Posterior vena cava (tissue), 2 donors: ENCODE results near the gene CCDC87. TPM values are rescaled to one million over a fixed set of nuclear protein-coding genes. Genes with fewer than 3 reads are reported as not detected.
A peak's percentile ranks its signal among the peaks of the same experiment; 100 is the strongest.
"Not testable (repeated sequence)": the region's sequence is repeated elsewhere in the genome, so short reads cannot be mapped to it uniquely, and the experiment has no call there.

Experiments used
- DNase-seq: peaks from one replicate; pipeline ENCODE4 v3.0.0-alpha.2; 2020; ENCODE audit warnings: low spot score
- intact Hi-C, 2 donors: fragments of 100-400 bp; cut with DNase I; formaldehyde crosslinking; loops; one replicate each; pipeline versions ENCODE4 v1.14.1 to v1.14.2; 2022 to 2023
- long read RNA-seq, 2 donors: library from polyadenylated mRNA; unstranded; transcript quantifications; one replicate each; pipeline ENCODE4 v2.0.0, GENCODE V29; 2020 to 2021
- total RNA-seq, 2 donors: library from RNA; stranded (reverse); fragmentation: NEBNext Ultra II Directional; extraction: Animal tissue kit (Norgen Biotek cat#: 25700); gene quantifications; one replicate each; pipeline ENCODE4 v1.2.1, GENCODE V29; 2021
- donor health status: DM: yes; HTN: yes; CAD: no.
- donor health status: DM: yes; HTN: yes; CAD: no.

The CCDC87 gene
- under 1 TPM; 0.24 to 0.46 TPM for total RNA-seq
- long read RNA-seq, donor 1 = 0 reads
- long read RNA-seq, donor 2 = 0 reads

GRCh38 chr11:66592457-66593302, at the start of gene CCDC87, which contains the start of gene CCS:
Gene CCDC87 (minus strand): TSS chr11:66593063. CDS start chr11:66593015, 48 bp downstream.
Gene CCS (plus strand): TSS chr11:66593185. CDS start chr11:66593262, 77 bp downstream.
- peak; percentile 99 for DNase-seq

GRCh38 chr11:66641834-66642233, 49.0 kb upstream of the CCDC87 start:
- intact Hi-C loops = no loop called here
- peak; percentile 34 for DNase-seq

More at GRCh38 chr11:66592457-66593302, at the start of gene CCDC87, which contains the start of gene CCS:
- intact Hi-C loops = loop anchor here in 1 of 2 donors (5.0 kb wide), 1 partner anchor 85 kb away; the partner anchor contains the start of gene RBM4B

GRCh38 chr11:66639814-66640340, 47.0 kb upstream of the CCDC87 start:
- peak; percentile 48 for DNase-seq
- intact Hi-C loops = not testable (repeated sequence)

- intact Hi-C loops = no loop called here
- DNase-seq = peak; percentile 15
Observed at GRCh38 chr11:66639066-66639813, 46.4 kb upstream of the CCDC87 start.

- DNase-seq = peak; percentile 99
- intact Hi-C loops = no loop called here
Observed at GRCh38 chr11:66638177-66639065, 45.6 kb upstream of the CCDC87 start, which contains the start of gene RBM4. Gene RBM4 (plus strand): TSS chr11:66638703. CDS start chr11:66639712, 1,009 bp downstream.

- DNase-seq = no peak
- intact Hi-C loops = no loop called here
Observed at GRCh38 chr11:66637557-66638176, 44.8 kb upstream of the CCDC87 start.

GRCh38 chr11:66636411-66636810, 43.5 kb upstream of the CCDC87 start:
- DNase-seq = no peak
- intact Hi-C loops = no loop called here

GRCh38 chr11:66632952-66633351, 40.1 kb upstream of the CCDC87 start:
- intact Hi-C loops = no loop called here
- DNase-seq = no peak

GRCh38 chr11:66631883-66632282, 39.0 kb upstream of the CCDC87 start:
- intact Hi-C loops = no loop called here
- DNase-seq = no peak

GRCh38 chr11:66629356-66629755, 36.5 kb upstream of the CCDC87 start:
- intact Hi-C loops = no loop called here
- no peak for DNase-seq

GRCh38 chr11:66628061-66628603, 35.3 kb upstream of the CCDC87 start:
- peak; percentile 14 for DNase-seq
- intact Hi-C loops = no loop called here

- peak; percentile 50 for DNase-seq
- intact Hi-C loops = no loop called here
Observed at GRCh38 chr11:66626926-66627325, 34.1 kb upstream of the CCDC87 start.

GRCh38 chr11:66626382-66626781, 33.5 kb upstream of the CCDC87 start:
- peak; percentile 34 for DNase-seq
- intact Hi-C loops = no loop called here

GRCh38 chr11:66625752-66626149, 32.9 kb upstream of the CCDC87 start:
- intact Hi-C loops = no loop called here
- peak; percentile 20 for DNase-seq

- DNase-seq = peak; percentile 67
- intact Hi-C loops = no loop called here
Observed at GRCh38 chr11:66625041-66625751, 32.3 kb upstream of the CCDC87 start.

- intact Hi-C loops = no loop called here
- peak; percentile 60 for DNase-seq
Observed at GRCh38 chr11:66624450-66624849, 31.6 kb upstream of the CCDC87 start.

GRCh38 chr11:66619080-66619554, 26.3 kb upstream of the CCDC87 start:
- DNase-seq = peak; percentile 17
- intact Hi-C loops = no loop called here
